Left lung (tissue), 10 donors: ENCODE results near the gene KANK3. TPM values are rescaled to one million over a fixed set of nuclear protein-coding genes. Genes with fewer than 3 reads are reported as not detected.
A peak's percentile ranks its signal among the peaks of the same experiment; 100 is the strongest.
"Not testable (repeated sequence)": the region's sequence is repeated elsewhere in the genome, so short reads cannot be mapped to it uniquely, and the experiment has no call there.

Experiments used
- ATAC-seq: fragments of 200-7000 bp; cut with Tn5 transposase; one replicate; pipeline ENCODE4 v1.9.1; 2020; ENCODE audit warnings: moderate library complexity
- DNase-seq, 4 donors: peaks; one replicate each; pipeline ENCODE4 v3.0.0-alpha.2; 2013 to 2020
- H3K27ac ChIP-seq, 2 donors: fragments of 200-600 bp; sonication (generic) in 1 of 2; one replicate each; pipeline versions ENCODE4 v1.5.0 to v1.8.0; 2020 to 2021
- H3K27me3 ChIP-seq, 2 donors: fragments of 200-600 bp; sonication (generic) in 1 of 2; one replicate each; pipeline versions ENCODE4 v1.5.0 to v1.8.0; 2020 to 2021
- H3K36me3 ChIP-seq, 2 donors: fragments of 200-600 bp; sonication (generic) in 1 of 2; one replicate each; pipeline versions ENCODE4 v1.5.0 to v1.8.0; 2020 to 2021
- H3K4me1 ChIP-seq, 2 donors: fragments of 200-600 bp; one replicate each; pipeline ENCODE4 v1.8.0; 2021
- H3K4me3 ChIP-seq, 2 donors: fragments of 200-600 bp; sonication (generic) in 1 of 2; one replicate each; pipeline versions ENCODE4 v1.5.0 to v1.8.0; 2020 to 2021; ENCODE audit warnings: mild to moderate bottlenecking in 1 of 2
- H3K9me3 ChIP-seq, 2 donors: fragments of 200-600 bp; sonication (generic) in 1 of 2; one replicate each; pipeline versions ENCODE4 v1.5.0 to v1.8.0; 2020 to 2021
- CTCF ChIP-seq, 2 donors: fragments of 200-600 bp; sonication (generic) in 1 of 2; IDR thresholded peaks; one replicate each; pipeline versions ENCODE4 v1.5.0 to v1.8.0; 2021; ENCODE audit warnings: antibody characterized with exemption in 2 of 2
- intact Hi-C, 2 donors: fragments of 100-400 bp; cut with DNase I; formaldehyde crosslinking; loops; one replicate each; pipeline versions ENCODE4 v1.11.2 to v1.14.2; 2022
- microRNA-seq, 2 donors: library from miRNA; unstranded; fragments of <30 nt; microRNA quantifications; one replicate each; pipeline ENCODE4, GENCODE V29; 2019
- polyA plus RNA-seq, 6 donors: library from polyadenylated mRNA; unstranded; fragments of 120-200 nt; gene quantifications; one replicate each; pipeline ENCODE4 v1.2.1, GENCODE V29; 2013; ENCODE audit not compliant: insufficient read length in 6 of 6
- total RNA-seq, 2 donors: library from RNA; stranded (reverse); fragmentation: NEBNext Ultra II Directional; extraction: Animal tissue kit (Norgen Biotek cat#: 25700); gene quantifications; one replicate each; pipeline ENCODE4 v1.2.1, GENCODE V29; 2021
- donor health status: DM: no; HTN: yes; CAD: no.
- donor health status: DM: no; HTN: no; CAD: no.

Gene KANK3
- total and polyA plus RNA-seq, 8 donors: 14.4 to 29.0 (median 15.5) TPM

- H3K27ac ChIP-seq: no peak overlapping the region
- intact Hi-C loops: no loop called here
- no peak overlapping the region for H3K4me3 ChIP-seq
- no peak for TF ChIP-seq CTCF (IDR thresholded peaks at IDR 0.05)
- no peaks in the 10 kb centered on the region for H3K9me3 ChIP-seq
- ATAC-seq (no peak), DNase-seq (peak in 1 of 4 donors; percentile 31)
- peaks cover 0 to 2% of the 10 kb centered on the region in 2 donors for H3K27me3 ChIP-seq
- H3K36me3 ChIP-seq: peaks cover 0 to 20% of the 10 kb centered on the region in 2 donors
- peaks cover 4 to 19% of the 10 kb centered on the region in 2 donors for H3K4me1 ChIP-seq
Measured at GRCh38 chr19:8302734-8303133, 40.3 kb downstream of the KANK3 start.

- Histone ChIP-seq H3K36me3 (peaks cover 0 to 20% of the 10 kb centered on the region in 2 donors), H3K4me1 (peaks cover under 1 to 15% of the 10 kb centered on the region in 2 donors), H3K9me3 (no peaks in the 10 kb centered on the region), H3K27ac (no peak overlapping the region), H3K4me3 (no peak overlapping the region), H3K27me3 (no peaks in the 10 kb centered on the region)
- no peak for TF ChIP-seq CTCF (IDR thresholded peaks at IDR 0.05)
- ATAC-seq: peak; percentile 14
- DNase-seq: peak in 2 of 4 donors; percentile 34 to 72
- intact Hi-C loops: no loop called here
Measured at GRCh38 chr19:8302357-8302691, 40.7 kb downstream of the KANK3 start.

GRCh38 chr19:8291337-8291736 is 51.7 kb downstream of the KANK3 start:
- H3K27ac ChIP-seq, H3K4me3 ChIP-seq, H3K4me1 ChIP-seq, DNase-seq, H3K9me3 ChIP-seq, H3K27me3 ChIP-seq, intact Hi-C loops, H3K36me3 ChIP-seq: not testable (repeated sequence)
- ATAC-seq: peak; percentile 86

GRCh38 chr19:8276508-8276907 is 66.6 kb downstream of the KANK3 start:
- H3K9me3 ChIP-seq, H3K4me3 ChIP-seq, H3K27me3 ChIP-seq, H3K36me3 ChIP-seq, H3K4me1 ChIP-seq, H3K27ac ChIP-seq, DNase-seq, intact Hi-C loops: not testable (repeated sequence)
- ATAC-seq: peak; percentile 79

Small RNAs within 50 kb of the gene (microRNA-seq; reads per million reads assigned to microRNA genes)
- 0 to 1.8 reads per million in 2 donors for gene MIR4999

Other genes with a start within 250 kb of the KANK3 start
- 1 to 10 TPM in 1 of 2 donors, under 1 TPM in 1; 0.63 to 4.8 TPM for gene FBN3, start 193.7 kb downstream of the KANK3 start, total RNA-seq
- gene FBN3, start 193.7 kb downstream of the KANK3 start, polyA plus RNA-seq: 10 to 100 TPM; 63.6 to 84.0 (median 75.0) TPM
- gene CERS4, start 133.9 kb downstream of the KANK3 start, total RNA-seq: 10 to 100 TPM; 36.8 to 38.6 TPM
- gene CERS4, start 133.9 kb downstream of the KANK3 start, polyA plus RNA-seq: 10 to 100 TPM; 46.1 to 59.1 (median 51.9) TPM
- gene CD320, start 34.9 kb downstream of the KANK3 start, total RNA-seq: 10 to 100 TPM; 44.1 to 58.3 TPM
- gene CD320, start 34.9 kb downstream of the KANK3 start, polyA plus RNA-seq: 10 to 100 TPM; 30.4 to 42.5 (median 34.0) TPM
- 10 to 100 TPM; 38.7 to 40.8 TPM for gene NDUFA7, start 21.9 kb downstream of the KANK3 start, total RNA-seq
- gene NDUFA7, start 21.9 kb downstream of the KANK3 start, polyA plus RNA-seq: 10 to 100 TPM; 32.0 to 51.6 (median 37.7) TPM
- gene RPS28, start 21.8 kb downstream of the KANK3 start, total RNA-seq: 1,000 to 10,000 TPM; 1,595 to 1,630 TPM
- 100 to 1,000 TPM; 565 to 753 (median 599) TPM for gene RPS28, start 21.8 kb downstream of the KANK3 start, polyA plus RNA-seq
- gene ANGPTL4, start 20.9 kb upstream of the KANK3 start, total RNA-seq: 10 to 100 TPM in 1 of 2 donors, 1 to 10 TPM in 1; 2.5 to 24.8 TPM
- gene ANGPTL4, start 20.9 kb upstream of the KANK3 start, polyA plus RNA-seq: 1 to 10 TPM; 3.1 to 7.0 (median 4.3) TPM
- 100 to 1,000 TPM in 1 of 2 donors, 10 to 100 TPM in 1; 91.6 to 116 TPM for gene RAB11B, start 47.1 kb upstream of the KANK3 start, total RNA-seq
- 100 to 1,000 TPM; 123 to 137 (median 130) TPM for gene RAB11B, start 47.1 kb upstream of the KANK3 start, polyA plus RNA-seq
- gene MARCHF2, start 70.0 kb upstream of the KANK3 start, total RNA-seq: 10 to 100 TPM; 46.5 to 54.6 TPM
- 10 to 100 TPM in 5 of 6 donors, 1 to 10 TPM in 1; 9.1 to 12.8 (median 12.1) TPM for gene MARCHF2, start 70.0 kb upstream of the KANK3 start, polyA plus RNA-seq
- 100 to 1,000 TPM; 121 to 163 TPM for gene HNRNPM, start 101.7 kb upstream of the KANK3 start, total RNA-seq
- gene HNRNPM, start 101.7 kb upstream of the KANK3 start, polyA plus RNA-seq: 100 to 1,000 TPM; 289 to 382 (median 340) TPM
- 10 to 100 TPM; 10.7 to 26.8 TPM for gene PRAM1, start 159.4 kb upstream of the KANK3 start, total RNA-seq
- 1 to 10 TPM; 2.5 to 4.2 (median 3.2) TPM for gene PRAM1, start 159.4 kb upstream of the KANK3 start, polyA plus RNA-seq
- 10 to 100 TPM; 15.4 to 19.2 TPM for gene ZNF414, start 170.9 kb upstream of the KANK3 start, total RNA-seq
- gene ZNF414, start 170.9 kb upstream of the KANK3 start, polyA plus RNA-seq: 10 to 100 TPM; 17.0 to 32.4 (median 18.6) TPM
- gene MYO1F, start 234.2 kb upstream of the KANK3 start, total RNA-seq: 100 to 1,000 TPM in 1 of 2 donors, 10 to 100 TPM in 1; 42.6 to 161 TPM
- 10 to 100 TPM; 11.3 to 15.8 (median 13.2) TPM for gene MYO1F, start 234.2 kb upstream of the KANK3 start, polyA plus RNA-seq